ENCODE results near the gene PRDX6. TPM values are rescaled to one million over a fixed set of nuclear protein-coding genes. Genes with fewer than 3 reads are reported as not detected.

PRDX6 gene
- total RNA-seq, 2 donors from 2014 or later: 308 to 637 TPM

GRCh38 chr1:173432331-173432730 lies 44.8 kb upstream of the PRDX6 start:
- DNase-seq: no peak
- H3K9me3 ChIP-seq: no peaks in the 10 kb centered on the region
- H3K4me3 ChIP-seq: no peak overlapping the region
- no peak overlapping the region for H3K9ac ChIP-seq (ENCODE audit: low read depth in 2 of 2, low read length in 2 of 2)
- intact Hi-C loops (cut with DNase I): loop anchor here (5.0 kb wide), 3 partner anchors 40 to 390 kb away; partner anchors contain the start of genes CENPL and DARS2
- H3K27me3 ChIP-seq: no peaks in the 10 kb centered on the region
- H3K4me1 ChIP-seq: peaks cover 4% of the 10 kb centered on the region
- H3K36me3 ChIP-seq: no peaks in the 10 kb centered on the region
- TF ChIP-seq CTCF (IDR thresholded peaks at IDR 0.05): no peak
- H3K27ac ChIP-seq: no peak overlapping the region

- Histone ChIP-seq H3K36me3 (no peaks in the 10 kb centered on the region), H3K9ac (ENCODE audit: low read depth in 2 of 2, low read length in 2 of 2) (no peak overlapping the region), H3K9me3 (no peaks in the 10 kb centered on the region), H3K27me3 (no peaks in the 10 kb centered on the region), H3K4me1 (peaks cover 4% of the 10 kb centered on the region), H3K4me3 (no peak overlapping the region), H3K27ac (no peak overlapping the region)
- TF ChIP-seq CTCF (IDR thresholded peaks at IDR 0.05): no peak
- DNase-seq: no peak
- intact Hi-C loops (cut with DNase I): loop anchor here (5.0 kb wide), 3 partner anchors 38 to 388 kb away; partner anchors contain the start of genes CENPL and DARS2
Observed at GRCh38 chr1:173433751-173434326, 43.3 kb upstream of the PRDX6 start.

- intact Hi-C loops (cut with DNase I): no loop called here
- Histone ChIP-seq H3K4me3 (no peak overlapping the region), H3K4me1 (no peaks in the 10 kb centered on the region), H3K27ac (no peak overlapping the region), H3K27me3 (no peaks in the 10 kb centered on the region), H3K9me3 (no peaks in the 10 kb centered on the region), H3K36me3 (no peaks in the 10 kb centered on the region), H3K9ac (ENCODE audit: low read depth in 2 of 2, low read length in 2 of 2) (no peak overlapping the region)
- DNase-seq: no peak
- no peak for TF ChIP-seq CTCF (IDR thresholded peaks at IDR 0.05)
Observed at GRCh38 chr1:173436841-173437428, 40.2 kb upstream of the PRDX6 start.

- Histone ChIP-seq H3K9me3 (no peaks in the 10 kb centered on the region), H3K4me1 (no peaks in the 10 kb centered on the region), H3K27me3 (no peaks in the 10 kb centered on the region), H3K4me3 (no peak overlapping the region), H3K9ac (ENCODE audit: low read depth in 2 of 2, low read length in 2 of 2) (no peak overlapping the region), H3K27ac (no peak overlapping the region), H3K36me3 (no peaks in the 10 kb centered on the region)
- intact Hi-C loops (cut with DNase I): no loop called here
- TF ChIP-seq CTCF (IDR thresholded peaks at IDR 0.05): no peak
- DNase-seq: no peak
Observed at GRCh38 chr1:173438675-173439074, 38.5 kb upstream of the PRDX6 start.

- no peaks in the 10 kb centered on the region for H3K36me3 ChIP-seq
- no peak overlapping the region for H3K9ac ChIP-seq (ENCODE audit: low read depth in 2 of 2, low read length in 2 of 2)
- H3K4me1 ChIP-seq: no peaks in the 10 kb centered on the region
- no peaks in the 10 kb centered on the region for H3K27me3 ChIP-seq
- no peak for DNase-seq
- no peak overlapping the region for H3K27ac ChIP-seq
- intact Hi-C loops (cut with DNase I): no loop called here
- no peak for TF ChIP-seq CTCF (IDR thresholded peaks at IDR 0.05)
- no peaks in the 10 kb centered on the region for H3K9me3 ChIP-seq
- no peak overlapping the region for H3K4me3 ChIP-seq
Observed at GRCh38 chr1:173440430-173440829, 36.7 kb upstream of the PRDX6 start.
